G401 (cell line): Measurements from ENCODE around the gene LMAN1L. TPM values are rescaled to one million over a fixed set of nuclear protein-coding genes. Genes with fewer than 3 reads are reported as not detected.

ENCODE experiments used
- DNase-seq: peaks from one replicate; pipeline ENCODE4 v3.0.0-alpha.2; 2015; ENCODE audit warnings: low spot score
- in situ Hi-C: cut with HindIII; loops from 2 replicates; pipeline ENCODE4 v1.10.0; 2016; ENCODE audit warnings: low sequenced_read_pairs, mixed read lengths
- total RNA-seq: library from RNA; depleted of rRNA; stranded (reverse); fragments of >200 nt; shearing (Covaris generic); gene quantifications from 2 replicates; pipeline ENCODE4 v1.2.3, GENCODE V29; 2014

Gene LMAN1L
- total RNA-seq, 1 experiment from 2014 or later = not detected

DNA sequence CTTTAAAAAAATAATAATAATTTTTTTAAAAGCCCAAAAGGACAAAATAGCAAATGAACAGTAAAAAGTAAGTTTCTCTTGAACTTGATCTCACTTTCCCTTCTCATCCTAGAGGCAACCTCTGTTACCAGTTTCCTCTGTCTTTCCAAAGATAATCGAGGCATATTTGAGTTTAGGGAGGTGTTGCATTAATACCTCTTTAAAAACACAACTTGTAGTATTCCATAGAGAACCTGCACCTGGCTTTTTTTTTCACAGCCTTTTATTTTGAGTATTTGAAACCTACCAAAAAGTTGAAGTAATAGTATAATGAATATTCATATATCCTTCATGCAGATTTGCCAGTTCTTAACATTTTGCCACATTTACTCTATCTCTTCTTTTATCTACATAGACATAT is 21.6 kb upstream of the LMAN1L start:
- no peak for DNase-seq
- in situ Hi-C loops = no loop called here

DNA sequence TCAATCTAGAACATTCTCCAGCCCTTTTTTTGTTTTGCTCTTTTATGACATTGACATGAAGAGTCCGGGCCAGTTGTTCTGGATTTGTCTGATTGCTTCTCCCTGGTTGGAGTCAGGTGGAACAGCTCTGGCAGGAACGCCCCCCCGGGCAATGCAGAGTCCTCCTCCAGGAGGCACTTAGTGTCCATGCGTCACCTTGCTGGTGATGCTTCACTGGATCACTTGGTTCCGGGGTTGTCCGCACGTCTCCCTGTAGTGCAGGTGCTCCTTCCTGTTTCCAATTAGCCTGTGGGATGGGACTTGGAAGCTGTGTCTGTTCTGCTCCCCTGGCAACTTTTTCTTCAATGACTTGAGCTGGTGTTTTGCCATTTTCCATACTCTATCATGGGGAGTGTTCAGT is 21.0 kb upstream of the LMAN1L start:
- in situ Hi-C loops = no loop called here
- peak; percentile 62 for DNase-seq

DNA sequence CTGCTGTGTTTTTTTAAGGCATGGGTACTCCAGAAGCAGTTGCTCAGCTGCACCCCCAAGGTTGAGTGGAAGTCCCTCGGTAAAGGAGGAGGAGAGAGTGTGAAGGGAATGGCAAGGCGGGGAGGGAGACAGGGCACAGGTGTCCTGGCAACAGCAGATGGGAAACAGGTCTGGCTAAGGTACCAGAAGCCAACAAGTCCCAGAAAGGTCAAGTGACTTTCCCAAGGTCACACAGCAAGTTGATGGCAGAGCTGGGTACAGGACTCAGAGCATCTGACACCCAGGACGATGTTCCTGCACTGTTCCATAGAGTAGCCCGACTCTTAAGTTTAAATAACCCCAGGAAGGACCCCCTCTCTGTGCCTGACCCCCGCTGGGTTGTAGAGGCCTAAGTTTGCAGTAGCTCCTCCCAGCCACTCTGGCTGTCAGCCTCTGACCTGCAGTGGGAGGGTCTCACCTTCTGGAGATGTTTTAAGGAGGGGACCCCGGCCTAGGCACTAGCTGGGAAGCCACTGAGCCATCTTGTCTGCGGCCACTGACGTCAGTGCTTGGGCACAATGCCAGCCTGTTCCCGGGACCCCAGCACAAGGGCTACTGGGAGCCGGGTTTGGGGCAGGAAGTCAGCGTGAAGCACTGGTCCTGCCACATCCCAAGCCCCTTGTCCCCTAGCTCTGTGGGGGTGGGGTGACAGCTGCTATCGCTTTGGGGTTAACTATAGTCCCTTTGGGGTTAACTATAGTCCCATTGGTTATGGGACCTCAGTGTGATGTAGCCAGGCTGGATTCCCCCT is 20.2 kb upstream of the LMAN1L start:
- DNase-seq = no peak
- in situ Hi-C loops = no loop called here

DNA sequence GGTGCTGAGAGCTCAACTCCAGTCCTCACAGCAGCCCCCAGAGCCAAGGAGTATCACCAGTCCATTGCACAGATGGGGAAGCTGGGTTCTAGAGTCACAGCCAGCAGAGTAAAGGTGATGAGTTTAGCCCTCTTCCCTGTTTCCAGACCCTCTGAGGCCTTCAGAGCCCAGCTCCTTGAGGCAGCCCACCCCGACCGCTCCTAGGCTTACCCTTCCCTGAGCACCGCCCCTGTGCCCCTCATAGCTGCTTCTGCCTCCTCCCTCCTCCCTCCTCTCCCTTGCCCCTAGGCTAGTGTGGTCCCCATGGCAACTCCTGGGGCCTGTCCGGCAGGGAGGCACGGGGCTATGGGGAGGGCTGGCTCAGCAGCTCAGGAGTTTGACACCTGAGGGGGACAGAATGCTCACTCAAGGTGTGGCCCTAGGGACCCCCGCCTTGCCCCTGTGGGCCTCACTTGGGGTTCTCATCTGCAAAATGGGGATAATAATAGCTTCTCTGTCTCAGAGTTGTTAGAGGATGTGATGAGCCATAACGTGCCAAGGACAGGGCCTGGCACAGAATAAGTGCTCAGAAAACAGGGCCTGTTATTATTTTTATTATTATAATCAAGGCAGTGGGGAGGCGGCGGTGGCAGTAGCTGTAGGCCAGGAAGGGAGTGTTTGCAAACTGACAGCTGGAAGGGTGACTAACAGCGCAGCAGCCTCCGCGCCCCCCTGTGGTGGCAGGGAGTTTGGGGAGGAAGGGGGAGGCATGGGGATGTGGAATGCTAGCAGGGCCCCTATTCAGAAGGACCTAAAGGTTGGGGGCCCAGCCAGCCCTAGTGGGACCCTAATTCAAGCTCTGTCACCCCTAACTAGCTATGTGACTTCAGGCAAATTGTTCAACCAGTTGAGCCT is 19.3 kb upstream of the LMAN1L start:
- DNase-seq = no peak
- in situ Hi-C loops = no loop called here

DNA sequence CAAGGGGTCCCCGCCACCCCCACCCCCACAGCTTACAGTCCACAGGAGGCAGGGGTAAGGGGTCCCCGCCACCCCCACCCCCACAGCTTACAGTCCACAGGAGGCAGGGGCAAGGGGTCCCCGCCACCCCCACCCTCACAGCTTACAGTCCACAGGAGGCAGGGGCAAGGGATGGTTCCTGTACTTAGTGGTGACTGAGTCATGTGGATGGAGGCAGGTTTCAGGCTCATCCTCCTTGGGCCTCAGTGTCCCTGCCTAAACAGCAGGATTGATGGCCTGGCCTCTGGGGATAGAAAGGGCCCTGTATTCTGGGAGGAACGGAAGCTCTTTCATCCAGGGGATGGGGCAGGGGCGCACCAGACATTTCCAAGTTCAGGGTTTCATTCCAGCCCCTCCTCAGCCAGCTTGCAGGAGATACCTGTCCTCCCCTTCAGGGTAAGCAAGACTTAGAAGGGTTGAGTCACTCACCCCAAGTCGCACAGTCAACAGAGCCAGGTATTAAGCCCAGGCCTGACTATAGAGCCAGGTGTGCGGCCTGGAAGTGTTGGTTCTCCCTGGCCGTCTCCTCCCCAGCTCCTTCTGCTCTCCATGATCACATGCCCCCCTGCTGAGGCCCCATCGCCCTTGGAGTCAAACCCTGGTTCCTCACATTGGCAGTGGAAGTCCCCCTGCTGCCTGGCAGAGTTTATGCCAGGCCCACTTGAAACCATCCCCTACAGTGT is 18.2 kb upstream of the LMAN1L start:
- DNase-seq = no peak
- in situ Hi-C loops = no loop called here

DNA sequence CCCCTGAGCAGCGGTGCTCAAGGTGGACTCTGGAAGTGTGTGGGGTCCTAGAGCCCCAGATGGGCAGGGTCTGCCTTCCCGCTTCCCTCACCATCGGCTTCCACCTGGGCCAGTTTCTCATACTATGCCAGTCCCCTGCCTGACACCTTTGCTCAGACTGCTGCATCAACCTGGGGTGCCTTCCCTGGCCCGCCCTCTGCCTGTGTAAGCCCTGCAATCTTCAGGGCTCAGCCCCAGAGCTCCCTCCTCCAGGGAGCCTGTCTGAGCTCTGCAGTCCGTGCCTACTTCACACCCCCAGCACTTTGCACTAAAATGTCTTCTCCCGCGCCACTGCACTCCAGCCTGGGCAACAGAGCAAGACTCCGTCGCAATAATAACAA is 17.7 kb upstream of the LMAN1L start:
- DNase-seq = no peak
- in situ Hi-C loops = no loop called here

DNA sequence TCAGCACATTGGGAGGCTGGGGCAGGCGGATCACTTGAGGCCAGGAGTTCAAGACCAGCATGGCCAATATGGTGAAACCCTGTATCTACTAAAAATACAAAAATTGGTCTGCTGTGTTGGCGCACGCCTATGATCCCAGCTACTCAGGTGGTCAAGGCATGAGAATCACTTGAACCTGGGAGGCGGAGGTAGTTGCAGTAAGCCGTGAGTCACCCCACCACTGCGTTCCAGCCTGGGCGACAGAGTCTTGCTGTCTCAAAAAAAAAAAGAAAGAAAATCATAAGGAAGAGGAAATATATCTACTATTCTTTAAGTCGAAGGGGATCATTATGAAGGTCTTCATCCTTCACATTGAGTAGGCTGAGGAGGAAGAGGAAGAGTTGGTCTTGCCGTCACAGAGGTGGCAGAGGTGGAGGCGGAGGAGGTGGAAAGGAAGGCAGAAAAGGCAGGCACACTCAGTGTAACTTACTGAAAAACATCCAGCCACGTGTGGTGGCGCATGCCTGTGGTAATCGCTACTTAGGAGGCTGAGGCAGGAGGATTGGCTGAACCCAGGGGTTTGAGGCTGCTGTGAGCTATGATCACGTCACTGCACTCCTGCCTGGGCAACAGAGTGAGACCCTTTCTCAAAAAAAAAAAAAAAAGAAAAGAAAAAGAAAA is 16.5 kb upstream of the LMAN1L start:
- DNase-seq = no peak

DNA sequence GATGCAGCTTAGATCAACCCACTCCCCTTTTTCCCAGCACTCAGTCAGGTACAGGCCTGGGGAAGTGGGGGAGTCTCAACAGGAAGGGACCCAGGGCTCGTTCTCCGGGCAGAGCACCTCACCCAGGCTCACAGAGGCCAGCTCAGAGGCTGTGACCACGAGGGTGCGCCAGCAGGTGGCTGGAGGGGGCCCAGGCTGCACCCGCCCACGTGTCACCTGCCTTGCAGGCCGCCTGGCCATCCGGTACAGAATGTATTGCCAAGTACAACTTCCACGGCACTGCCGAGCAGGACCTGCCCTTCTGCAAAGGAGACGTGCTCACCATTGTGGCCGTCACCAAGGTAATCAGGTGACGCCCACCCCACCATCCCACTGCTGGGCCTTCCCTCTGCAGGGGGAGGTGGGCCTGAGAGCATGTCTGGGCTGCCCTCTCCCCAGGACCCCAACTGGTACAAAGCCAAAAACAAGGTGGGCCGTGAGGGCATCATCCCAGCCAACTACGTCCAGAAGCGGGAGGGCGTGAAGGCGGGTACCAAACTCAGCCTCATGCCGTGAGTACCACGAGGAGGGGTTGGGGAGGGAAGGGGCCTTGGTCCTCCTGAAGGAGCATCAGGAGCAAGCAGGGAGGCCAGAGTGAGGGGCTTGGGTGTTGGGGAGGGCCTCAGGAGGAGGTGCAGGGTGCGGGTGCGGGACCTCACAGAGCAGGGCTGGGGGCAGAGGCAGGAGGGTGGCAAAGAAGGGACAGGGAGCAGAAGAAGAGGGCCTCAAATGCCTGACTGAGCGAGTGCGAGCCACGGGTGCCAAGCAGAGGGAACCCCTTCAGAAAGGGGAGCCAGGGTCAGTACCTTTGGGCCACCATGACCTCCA is 14.0 kb upstream of the LMAN1L start:
- in situ Hi-C loops = no loop called here
- DNase-seq = peak; percentile 91

More for the DNA sequence above, 16.5 kb upstream of the LMAN1L start:
- in situ Hi-C loops = no loop called here

DNA sequence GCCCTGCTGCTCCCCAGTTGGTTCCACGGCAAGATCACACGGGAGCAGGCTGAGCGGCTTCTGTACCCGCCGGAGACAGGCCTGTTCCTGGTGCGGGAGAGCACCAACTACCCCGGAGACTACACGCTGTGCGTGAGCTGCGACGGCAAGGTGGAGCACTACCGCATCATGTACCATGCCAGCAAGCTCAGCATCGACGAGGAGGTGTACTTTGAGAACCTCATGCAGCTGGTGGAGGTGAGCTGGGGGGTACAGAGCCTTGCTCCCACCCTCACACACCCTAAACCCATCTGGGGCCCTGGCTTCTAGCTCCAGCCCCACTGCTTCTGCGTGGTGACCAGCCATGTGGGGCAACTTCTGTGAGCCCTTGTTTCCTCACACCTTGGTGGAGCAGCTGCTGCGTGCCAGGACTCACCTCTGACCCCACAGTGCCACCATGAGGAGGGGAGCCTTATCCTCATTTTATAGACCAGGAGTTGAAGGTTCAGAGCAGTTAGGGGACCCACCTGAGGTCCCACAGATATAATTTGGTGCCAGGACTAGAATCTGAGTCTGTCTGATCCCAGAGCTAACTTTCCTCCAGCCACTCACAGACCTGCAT is 13.3 kb upstream of the LMAN1L start:
- in situ Hi-C loops = no loop called here
- DNase-seq = no peak

DNA sequence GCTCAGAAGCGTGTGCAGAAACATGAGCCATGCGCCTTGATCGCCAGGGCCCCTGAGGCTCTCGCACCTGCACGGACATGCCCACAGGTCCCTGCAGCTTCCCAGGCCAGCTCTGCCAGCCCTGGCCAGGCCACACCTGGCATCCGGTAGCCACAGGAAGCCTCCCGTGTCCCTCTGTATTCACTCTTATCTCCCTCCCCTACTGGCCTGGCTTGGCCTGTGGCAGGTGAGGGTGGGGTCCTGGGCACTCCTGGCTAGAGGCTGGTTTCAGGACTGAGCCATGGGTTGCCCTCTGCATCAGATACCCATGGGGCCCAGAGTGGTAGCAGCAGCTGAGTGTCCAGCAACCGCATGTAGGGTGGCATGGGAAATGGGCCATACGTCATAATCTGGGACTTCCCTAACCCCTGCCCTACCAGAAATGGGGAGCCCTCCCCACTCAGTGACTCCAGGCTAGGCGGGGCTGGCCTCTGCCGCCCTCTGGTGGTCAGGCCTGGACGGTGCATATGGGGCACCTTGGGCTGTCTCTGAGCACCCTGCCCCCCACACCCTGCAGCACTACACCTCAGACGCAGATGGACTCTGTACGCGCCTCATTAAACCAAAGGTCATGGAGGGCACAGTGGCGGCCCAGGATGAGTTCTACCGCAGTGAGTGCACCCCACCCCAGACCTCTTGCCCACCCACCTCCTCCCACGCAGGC is 12.6 kb upstream of the LMAN1L start:
- DNase-seq = peak; percentile 50
- in situ Hi-C loops = no loop called here

DNA sequence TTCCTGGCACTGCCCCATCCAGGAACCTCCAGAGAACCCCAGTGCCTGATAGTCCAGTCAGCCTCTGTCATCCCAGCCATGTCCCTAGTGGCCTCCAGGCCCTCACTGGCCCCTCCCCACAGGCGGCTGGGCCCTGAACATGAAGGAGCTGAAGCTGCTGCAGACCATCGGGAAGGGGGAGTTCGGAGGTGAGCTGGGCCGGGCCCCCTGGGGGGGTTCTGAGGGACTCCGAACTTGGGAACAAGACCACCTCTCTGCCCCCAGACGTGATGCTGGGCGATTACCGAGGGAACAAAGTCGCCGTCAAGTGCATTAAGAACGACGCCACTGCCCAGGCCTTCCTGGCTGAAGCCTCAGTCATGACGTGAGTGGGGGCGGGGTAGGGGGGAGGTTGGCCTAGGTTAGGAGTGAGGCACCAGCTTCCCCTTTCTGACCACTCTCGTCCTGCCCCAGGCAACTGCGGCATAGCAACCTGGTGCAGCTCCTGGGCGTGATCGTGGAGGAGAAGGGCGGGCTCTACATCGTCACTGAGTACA is 12.0 kb upstream of the LMAN1L start:
- no peak for DNase-seq
- in situ Hi-C loops = no loop called here

DNA sequence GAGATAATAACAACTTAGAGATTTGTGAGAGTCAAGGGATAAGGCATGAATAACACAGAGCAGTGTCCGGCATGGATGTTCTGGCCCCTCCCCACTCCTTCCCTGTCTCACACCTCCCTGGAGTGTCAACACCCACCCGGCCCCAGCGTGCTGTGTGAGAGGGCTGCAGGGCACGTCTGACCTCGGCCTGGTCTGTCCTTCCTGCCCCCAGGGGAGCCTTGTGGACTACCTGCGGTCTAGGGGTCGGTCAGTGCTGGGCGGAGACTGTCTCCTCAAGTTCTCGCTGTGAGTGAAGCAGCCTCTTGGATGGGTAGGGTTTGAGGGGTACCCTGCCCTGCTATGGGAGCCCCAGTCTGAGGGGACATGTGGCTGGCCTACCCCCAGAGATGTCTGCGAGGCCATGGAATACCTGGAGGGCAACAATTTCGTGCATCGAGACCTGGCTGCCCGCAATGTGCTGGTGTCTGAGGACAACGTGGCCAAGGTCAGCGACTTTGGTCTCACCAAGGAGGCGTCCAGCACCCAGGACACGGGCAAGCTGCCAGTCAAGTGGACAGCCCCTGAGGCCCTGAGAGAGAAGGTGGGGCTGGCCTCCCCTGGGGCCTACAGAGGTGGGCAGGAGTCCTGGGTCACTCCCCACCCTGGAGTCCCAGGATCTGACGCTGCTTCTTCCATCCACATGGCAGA is 11.2 kb upstream of the LMAN1L start:
- no peak for DNase-seq
- in situ Hi-C loops = no loop called here

DNA sequence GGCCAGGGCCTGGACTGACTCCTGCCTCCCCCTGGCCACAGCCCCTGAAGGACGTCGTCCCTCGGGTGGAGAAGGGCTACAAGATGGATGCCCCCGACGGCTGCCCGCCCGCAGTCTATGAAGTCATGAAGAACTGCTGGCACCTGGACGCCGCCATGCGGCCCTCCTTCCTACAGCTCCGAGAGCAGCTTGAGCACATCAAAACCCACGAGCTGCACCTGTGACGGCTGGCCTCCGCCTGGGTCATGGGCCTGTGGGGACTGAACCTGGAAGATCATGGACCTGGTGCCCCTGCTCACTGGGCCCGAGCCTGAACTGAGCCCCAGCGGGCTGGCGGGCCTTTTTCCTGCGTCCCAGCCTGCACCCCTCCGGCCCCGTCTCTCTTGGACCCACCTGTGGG is 10.3 kb upstream of the LMAN1L start:
- in situ Hi-C loops = no loop called here
- no peak for DNase-seq

DNA sequence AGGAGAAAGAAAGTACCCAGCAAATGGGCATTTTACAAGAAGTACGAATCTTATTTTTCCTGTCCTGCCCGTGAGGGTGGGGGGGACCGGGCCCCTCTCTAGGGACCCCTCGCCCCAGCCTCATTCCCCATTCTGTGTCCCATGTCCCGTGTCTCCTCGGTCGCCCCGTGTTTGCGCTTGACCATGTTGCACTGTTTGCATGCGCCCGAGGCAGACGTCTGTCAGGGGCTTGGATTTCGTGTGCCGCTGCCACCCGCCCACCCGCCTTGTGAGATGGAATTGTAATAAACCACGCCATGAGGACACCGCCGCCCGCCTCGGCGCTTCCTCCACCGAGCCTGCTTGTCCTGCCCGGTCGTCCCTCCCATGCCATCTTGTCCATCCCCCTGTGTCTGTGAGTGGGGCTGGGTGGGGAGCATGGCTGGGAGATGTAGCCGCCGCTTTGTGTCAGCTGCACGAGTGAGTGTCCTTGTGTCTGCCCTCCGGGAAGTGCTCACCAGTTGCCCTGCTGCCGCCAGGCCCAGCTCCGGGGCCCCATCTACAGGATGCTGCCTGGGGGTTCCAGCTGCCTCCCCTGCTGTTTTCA is 9.7 kb upstream of the LMAN1L start:
- in situ Hi-C loops = no loop called here
- DNase-seq = no peak

DNA sequence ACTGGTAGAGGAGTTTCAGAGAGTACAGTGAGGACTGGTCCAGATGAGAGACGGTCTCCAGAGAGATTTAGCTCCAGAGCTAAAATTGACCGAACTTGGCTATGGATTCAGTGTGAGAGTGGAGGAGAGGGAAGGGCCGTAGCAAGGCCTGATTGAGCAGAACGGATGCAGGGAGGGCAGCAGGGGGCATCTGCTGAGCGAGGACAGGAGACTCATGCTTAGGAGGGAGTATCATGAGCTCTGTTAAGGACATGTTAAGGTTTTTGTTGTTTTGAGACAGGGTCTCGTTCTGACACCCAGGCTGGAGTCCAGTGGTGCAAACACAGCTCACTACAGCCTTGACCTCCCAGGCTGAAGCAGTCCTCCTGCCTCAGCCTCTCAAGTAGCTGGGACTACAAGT is 7.7 kb upstream of the LMAN1L start:
- no peak for DNase-seq
- in situ Hi-C loops = no loop called here

DNA sequence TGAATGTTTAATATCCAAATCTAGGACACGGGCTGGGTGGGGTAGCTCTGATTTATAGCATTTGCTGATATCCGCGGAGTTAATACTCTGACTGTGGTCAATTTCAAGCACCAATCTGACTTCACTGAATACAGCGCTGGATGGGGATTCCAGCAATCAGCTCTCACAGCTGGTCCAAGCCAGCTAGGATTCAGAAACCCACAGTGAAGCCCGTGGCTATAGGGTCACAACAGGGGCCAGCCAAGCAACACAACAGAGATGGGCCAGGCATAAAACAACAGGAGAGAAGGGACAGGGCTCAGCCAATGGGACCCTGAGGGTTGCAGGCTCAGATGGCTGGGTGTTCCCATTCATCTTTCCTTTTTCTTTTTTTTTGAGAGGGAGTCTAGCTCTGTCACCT is 5.4 kb upstream of the LMAN1L start:
- no peak for DNase-seq
- in situ Hi-C loops = no loop called here
